ENCODE measurements around the gene RUNX2.

DNA sequence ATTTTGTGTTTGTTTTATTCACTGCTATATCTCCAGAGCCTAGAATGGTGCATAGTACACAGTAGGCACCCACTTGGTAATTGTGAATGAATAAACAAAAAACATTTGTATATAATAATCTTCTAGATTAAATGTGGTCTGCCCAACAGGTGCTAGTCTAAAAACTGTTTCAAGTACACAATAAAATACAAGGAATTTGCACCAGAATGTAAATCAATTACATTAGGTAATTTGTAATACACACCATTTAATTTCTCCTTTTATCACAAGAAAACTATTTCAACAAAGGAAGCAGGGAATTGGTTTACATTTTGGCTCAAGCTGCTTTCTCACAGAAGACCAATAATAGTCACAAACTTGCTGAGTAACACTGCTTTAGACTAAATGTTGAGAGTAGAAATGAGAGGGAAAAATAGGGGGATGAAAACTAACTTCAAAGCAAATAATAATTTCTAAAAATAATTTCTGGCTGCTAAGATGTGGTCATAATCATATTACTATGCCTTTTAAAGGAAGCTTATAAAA is 22.1 kb downstream of the RUNX2 start:
- TF ChIP-seq, protein P1, sequence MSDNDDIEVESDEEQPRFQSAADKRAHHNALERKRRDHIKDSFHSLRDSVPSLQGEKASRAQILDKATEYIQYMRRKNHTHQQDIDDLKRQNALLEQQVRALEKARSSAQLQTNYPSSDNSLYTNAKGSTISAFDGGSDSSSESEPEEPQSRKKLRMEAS (IDR thresholded peaks at IDR 0.05; ENCODE audit: low read depth, low read length), result no peak
- TF ChIP-seq, protein P2, sequence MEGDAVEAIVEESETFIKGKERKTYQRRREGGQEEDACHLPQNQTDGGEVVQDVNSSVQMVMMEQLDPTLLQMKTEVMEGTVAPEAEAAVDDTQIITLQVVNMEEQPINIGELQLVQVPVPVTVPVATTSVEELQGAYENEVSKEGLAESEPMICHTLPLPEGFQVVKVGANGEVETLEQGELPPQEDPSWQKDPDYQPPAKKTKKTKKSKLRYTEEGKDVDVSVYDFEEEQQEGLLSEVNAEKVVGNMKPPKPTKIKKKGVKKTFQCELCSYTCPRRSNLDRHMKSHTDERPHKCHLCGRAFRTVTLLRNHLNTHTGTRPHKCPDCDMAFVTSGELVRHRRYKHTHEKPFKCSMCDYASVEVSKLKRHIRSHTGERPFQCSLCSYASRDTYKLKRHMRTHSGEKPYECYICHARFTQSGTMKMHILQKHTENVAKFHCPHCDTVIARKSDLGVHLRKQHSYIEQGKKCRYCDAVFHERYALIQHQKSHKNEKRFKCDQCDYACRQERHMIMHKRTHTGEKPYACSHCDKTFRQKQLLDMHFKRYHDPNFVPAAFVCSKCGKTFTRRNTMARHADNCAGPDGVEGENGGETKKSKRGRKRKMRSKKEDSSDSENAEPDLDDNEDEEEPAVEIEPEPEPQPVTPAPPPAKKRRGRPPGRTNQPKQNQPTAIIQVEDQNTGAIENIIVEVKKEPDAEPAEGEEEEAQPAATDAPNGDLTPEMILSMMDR (IDR thresholded peaks at IDR 0.05; ENCODE audit: low read depth, low read length), result no peak
- TF ChIP-seq POLR2A (IDR thresholded peaks at IDR 0.05; ENCODE audit: extremely low read depth, insufficient read length) (no peak), MYC (IDR thresholded peaks at IDR 0.05; ENCODE audit: low read depth, low read length) (no peak)

Data from NB4 (cell line).